Stimulated activated CD4-positive, alpha-beta T cell treated with anti-CD3 and anti-CD28 coated beads, Interleukin-4, amount 100 ng/mL, for 4 hours (primary cell): ENCODE results near the gene HTR2A.

Experiments
- DNase-seq, 2 experiments: peaks; one replicate each; pipeline ENCODE4 v3.0.0-alpha.2; 2020

The HTR2A gene

DNA sequence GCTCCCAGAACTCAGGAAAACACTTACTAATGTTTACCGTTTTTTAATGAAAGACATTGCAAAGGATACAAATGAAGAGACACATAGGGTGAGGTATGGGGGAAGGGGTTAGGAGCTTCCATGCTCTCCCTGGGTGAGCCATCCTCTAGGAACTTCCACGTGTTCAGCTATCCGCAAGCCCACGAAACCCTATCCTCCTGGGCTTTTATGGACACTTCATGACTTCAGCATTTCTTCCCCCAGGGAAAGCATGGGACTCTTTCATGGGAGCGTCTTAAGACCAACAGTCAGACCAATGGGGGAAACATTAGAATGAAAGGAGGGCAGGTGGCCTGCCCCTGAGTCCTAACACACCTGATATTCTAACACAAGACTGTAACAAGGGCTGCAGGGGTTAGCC is 93.3 kb downstream of the HTR2A start:
- no peak for DNase-seq

DNA sequence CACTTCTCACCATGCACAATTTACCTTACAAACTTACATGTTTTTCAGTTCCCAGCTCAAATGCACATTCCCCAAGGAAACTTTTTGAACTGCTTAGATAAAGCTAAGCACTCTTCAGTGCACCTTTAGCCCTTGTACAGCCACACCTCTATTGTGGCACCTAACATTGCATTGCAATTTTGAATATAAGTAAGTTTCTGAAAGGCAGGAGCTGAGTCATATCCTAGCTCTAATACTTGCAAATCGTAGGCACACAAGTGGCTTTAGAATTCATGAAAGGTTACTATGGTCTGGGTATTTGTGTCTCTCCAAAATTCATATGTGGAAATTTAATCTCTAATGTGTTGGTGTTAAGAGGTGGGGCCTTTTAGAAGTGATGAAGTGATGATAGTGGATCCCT is 95.0 kb downstream of the HTR2A start:
- DNase-seq: no peak

DNA sequence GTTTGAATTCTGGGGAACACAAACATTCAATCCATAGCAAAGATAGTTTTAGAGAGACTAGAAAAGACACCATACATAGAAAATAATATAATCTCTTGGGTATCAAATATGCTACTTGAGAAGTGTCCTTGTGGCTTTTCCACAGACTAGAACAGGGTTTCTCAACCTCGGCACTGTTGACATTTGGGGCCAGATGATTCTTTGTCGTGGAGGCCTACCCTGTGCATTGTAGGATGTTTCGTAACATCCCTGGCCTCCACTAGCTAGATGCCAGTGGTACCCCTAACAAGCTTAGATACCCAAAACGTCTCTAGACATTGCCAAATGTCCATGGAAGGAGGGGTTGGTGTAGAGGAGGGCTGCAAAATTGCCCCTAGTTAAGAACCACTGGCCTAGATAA is 97.7 kb downstream of the HTR2A start:
- DNase-seq: no peak

DNA sequence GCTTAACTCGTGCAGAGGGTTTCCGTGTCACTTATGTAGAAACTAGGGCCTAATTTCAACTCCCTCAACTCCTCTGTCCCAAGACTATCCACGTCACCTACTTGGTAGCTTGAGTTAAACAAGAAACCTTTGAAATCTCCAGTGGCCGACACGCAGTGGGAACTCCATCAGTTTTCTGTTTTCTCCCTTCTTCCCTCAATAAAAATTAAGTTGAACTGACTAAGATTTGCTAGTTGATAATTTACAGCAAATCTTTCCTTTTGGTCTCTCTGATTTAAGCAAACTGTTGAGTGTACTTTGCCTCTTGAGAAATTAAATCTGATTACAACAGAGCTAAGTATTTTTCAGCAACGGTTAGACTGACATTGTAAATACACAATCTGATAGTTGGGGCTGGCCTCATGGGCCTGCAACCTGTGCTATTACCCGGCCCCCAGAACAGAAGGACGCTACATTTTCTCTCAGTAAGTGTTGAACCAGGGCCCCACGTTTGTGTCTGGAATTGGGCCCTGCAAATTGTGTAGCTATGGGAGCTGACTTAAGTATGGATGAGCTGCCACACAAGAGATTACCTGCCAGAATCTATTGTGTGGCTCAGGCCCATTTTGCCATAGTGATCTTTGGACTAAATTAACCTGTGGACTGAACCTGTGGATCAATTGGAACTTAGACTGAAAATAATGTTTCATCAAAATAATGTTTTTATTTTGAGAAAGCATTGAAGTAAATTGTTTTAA is 99.2 kb downstream of the HTR2A start:
- DNase-seq: no peak

DNA sequence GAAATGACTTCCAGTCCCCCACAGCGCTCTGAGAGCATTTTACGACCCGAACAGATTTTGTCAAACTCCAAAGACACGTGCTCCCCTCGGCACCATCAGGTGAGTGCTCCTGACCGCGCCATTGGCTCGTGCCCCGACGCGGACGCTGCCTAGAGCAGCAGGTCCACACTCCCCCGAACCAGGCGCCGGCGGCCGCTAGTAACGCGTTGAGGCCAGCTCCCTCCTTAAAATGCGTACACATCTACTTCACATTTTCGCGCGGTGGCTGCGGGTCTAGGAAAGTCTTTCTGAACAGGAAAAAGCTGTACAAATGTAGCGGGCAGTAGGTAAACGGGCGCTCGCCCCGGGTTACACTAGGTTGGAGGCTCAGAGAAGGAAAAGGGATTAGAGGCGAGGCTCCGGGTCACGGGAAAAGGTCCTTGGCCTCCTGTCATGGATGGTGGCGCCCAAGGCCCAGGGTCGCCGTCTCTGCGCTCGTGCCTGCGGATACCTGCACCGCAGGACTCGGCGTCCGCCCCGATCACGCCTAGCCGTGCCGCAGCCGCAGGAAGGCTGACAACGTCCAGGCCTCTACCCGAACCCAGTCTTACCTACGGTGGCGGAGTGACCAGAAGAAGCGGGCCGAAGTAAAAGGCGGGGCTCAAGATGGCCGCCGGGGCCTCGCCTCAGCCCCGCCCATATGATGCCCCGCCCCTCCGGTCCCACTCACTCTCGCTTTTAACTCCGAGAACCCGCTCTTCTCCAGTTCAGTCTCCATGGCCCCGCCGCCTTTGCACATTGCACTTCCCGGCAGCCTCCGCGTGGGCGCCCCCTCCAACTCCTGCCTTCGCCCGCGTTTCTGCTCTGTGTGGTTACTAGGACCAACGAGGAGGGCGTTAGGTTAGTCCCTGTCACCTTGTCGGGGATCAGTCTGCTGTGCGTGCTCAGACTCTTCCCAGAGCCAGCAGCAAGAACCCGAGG is 100.1 kb downstream of the HTR2A start, which contains the start of gene ESD:
Gene ESD, minus strand, starts transcription at position 647 of the 960 bp plus-strand sequence. CDS start 5,748 bp downstream, outside the sequence.
- peak; percentile 86 to 93 for DNase-seq

DNA sequence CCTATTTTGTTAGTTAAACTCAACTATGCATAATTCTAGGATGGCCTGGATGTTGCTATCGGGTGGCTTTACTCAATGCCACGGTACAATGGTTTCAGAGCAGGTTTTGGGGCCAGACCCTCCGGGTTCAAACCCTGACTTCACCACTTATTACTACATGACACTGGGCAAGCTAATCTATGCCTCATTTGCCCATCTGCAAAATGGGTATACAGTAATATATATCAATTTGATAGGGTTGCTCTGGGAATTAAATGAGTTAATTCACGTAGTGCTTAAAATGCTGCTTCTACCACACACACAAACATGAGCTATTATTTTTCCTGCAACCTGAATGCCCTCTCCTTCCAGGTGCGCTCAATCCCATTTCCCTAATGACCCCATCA is 100.7 kb downstream of the HTR2A start:
- no peak for DNase-seq

DNA sequence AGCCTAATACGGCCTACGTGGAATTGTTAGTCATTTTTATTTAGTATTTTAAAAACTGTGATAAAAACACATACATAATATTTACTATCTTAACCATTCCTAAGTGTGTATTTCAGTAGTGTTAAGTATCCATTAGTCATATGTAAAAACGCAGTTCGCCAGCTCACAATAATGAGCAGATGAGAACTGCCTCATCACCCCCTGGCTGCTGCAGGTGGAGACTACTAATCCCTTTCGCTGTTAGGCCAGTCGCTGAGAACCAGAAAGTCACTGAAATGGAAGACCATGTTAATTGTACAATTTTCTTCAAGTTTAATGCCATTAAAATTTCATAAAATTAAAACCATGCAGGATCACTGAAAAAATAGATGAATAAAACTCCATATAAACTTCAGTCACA is 101.5 kb downstream of the HTR2A start:
- DNase-seq: no peak

DNA sequence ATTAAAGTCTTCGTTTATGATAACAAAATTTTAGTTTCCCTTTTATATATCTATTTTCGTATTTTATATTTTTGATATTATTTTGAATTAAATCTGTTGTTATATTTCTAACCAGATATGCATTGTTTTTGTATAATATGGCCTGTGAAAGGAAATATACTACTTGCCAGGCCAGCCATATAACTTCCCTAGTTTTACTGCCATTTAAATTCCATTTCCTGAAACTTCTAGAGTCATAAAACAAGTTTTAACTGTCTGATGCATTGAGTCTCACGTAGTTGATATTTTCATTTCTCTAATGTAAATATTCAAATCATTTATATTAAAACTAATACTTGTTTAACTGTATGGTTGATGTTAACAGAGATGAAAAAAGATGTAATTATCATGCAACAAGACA is 113.3 kb downstream of the HTR2A start:
- no peak for DNase-seq

DNA sequence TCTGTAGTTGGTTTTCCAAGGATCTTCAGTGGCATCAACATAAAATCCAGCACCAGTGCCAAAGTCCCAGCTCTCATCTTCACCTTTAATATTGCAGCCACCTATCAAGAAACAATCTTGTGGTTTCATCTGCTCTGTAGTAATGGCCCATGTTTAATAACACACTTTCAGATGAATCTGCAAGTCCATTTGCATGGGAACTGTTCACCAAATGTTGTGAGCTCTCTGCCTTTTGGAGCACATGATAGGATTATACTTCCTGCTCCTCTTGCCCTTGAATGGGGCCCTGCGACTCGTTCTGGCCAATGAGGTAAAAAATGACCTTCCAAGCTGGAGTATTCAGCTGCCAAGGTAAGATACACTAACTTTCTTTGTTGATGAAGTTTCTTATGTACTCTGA is 114.2 kb downstream of the HTR2A start:
- DNase-seq: no peak

DNA sequence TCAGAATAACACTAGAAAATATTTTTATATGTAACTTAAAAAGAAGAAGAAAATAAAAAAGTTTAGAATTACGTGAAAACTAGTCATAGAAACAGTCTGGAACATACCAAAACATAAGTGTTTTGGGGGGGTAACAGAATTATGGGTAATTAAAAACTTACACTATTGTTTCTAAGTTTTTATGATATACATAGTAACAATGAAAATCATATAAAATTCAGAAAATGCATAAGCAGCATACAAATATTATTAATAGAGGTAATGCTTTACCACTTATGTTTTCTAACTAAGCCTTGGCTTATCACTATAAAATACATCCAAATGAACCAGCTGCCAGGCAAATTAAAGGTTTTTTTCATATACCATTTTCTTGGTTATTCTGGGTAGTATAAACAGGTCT is 114.8 kb downstream of the HTR2A start:
- no peak for DNase-seq
